C1 segment of cervical spinal cord (tissue), 14 donors: Measurements from ENCODE around the gene PSMB5.

Experiments
- DNase-seq, 14 donors: peaks; one replicate each; lab custom pipeline; 2025; lab: John Stamatoyannopoulos, UW

Gene PSMB5

DNA sequence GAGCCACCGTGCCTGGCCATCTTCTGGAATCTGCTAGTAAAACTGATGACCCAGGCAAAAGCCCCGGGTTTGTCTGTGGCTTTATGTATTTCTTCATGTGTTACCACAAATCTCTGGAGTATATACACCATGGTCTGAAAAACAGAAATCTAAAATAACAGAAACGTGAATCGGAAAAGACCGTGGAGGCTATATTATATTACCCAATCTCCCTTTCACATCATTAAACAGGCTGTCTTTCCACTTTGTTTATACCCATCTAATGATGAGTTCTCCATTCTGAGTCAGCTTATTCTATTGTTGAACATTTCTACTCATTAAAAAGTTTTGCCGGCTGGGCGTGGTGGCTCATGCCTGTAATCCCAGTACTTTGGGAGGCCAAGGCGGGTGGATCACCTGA lies 42.8 kb downstream of the PSMB5 start:
- no peak for DNase-seq

- DNase-seq, result no peak
Measured at GRCh38 chr14:22987291-22987690, 47.4 kb downstream of the PSMB5 start.

GRCh38 chr14:22986508-22987054 lies 48.1 kb downstream of the PSMB5 start:
- DNase-seq, result peak in 12 of 14 donors; percentile 21 to 79 (median 66)

GRCh38 chr14:22985894-22986507 lies 48.7 kb downstream of the PSMB5 start:
- no peak for DNase-seq

GRCh38 chr14:22984959-22985658 lies 49.6 kb downstream of the PSMB5 start:
- no peak for DNase-seq

DNA sequence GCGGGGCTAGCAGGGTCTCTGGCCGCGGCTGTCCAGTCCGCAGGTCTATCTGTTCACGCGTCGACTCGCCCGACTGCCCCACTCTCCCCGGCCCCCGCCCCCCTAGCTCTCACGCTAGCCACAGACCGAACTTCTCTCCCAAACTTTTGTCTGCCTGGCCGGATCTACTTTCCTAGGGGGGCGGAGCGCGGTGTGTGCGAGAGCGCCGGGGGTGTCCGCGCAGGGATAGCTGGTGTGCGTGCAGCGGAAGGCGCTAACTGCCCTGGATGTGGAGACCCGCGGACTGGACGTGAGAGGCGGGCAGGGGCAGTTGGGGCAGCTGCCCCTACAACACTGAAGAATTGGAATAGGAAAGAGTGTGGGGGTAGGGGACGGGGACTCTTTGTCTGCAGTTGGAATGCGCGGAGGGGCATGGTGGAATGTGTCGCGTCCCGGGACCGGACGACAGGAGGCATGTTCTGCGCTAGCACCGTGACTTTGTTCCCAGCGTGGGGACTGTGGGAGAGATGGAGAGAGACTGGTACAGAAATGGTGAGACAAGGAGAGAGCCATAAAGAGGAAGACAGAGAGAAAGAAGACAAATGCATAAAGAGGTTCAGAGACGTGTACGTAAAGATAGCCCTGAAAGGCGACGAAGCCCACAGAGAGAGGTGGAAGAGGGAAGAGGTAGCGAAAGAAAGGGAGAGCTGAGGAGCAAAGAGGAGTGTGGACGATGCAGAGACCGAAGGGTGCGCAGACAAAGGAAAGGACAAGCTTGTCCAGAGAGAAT lies 52.0 kb downstream of the PSMB5 start, which contains the start of gene AJUBA:
AJUBA (minus strand) TSS at position 75 of the 769 bp plus-strand sequence. CDS start 285 bp downstream, outside the sequence.
- peak in 11 of 14 donors; percentile 7 to 54 (median 38) for DNase-seq

GRCh38 chr14:22981876-22982476 lies 52.7 kb downstream of the PSMB5 start:
- DNase-seq, result no peak

- no peak for DNase-seq
Measured at GRCh38 chr14:22981090-22981875, 53.4 kb downstream of the PSMB5 start.

DNA sequence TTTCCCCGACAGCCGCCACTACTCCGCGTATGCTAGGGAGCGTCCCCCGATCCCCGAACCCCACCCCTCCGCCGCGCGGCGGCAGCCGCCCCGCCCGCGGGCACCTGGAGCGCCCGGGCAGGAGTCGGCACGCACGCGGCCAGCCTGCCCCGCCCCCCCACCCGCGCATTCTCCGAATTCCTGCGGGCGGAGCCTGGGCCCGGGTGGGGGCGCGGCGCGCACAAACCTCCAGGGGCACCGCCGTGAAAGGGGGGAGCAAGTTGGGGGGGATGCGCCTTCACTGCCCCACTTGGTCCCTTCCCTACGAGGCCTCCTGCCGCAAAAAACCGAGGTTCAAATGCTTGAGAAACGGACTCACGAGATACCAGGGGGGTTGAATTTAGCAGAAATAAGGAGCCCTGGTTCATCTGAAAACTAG lies 54.0 kb downstream of the PSMB5 start:
- DNase-seq, result no peak

DNA sequence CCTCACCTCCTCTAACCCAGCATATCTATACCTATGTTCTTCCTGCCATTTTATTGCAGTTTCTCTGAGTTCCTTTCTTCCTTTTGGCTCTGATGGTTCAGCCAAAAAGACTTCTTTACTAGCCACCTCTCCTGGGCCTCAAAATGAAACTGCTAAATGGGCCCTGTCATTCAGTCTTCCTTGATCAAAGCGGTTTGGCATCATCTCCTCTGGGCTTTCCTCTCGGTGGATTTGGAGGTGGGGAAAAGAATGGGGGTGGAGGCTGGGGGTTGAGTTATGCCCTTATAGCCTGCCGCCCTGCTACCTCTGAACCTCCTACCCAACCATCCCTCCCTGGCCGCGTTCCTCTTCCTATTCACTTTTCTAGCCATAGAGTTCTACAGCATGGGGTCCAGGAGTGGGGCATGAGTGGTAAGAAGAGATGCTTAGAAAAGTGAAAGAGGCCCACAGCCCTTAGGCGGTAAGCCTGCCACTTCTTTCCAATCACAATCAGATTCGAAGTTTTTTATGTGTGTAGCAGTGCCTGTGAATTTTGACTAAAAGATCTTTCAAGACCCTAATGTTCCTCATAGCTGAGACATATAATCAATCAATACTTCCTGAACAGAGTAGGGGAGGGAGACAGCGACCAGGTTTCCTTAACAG lies 54.8 kb downstream of the PSMB5 start:
- no peak for DNase-seq

- DNase-seq, result no peak
Measured at GRCh38 chr14:22978981-22979671, 55.6 kb downstream of the PSMB5 start.

DNA sequence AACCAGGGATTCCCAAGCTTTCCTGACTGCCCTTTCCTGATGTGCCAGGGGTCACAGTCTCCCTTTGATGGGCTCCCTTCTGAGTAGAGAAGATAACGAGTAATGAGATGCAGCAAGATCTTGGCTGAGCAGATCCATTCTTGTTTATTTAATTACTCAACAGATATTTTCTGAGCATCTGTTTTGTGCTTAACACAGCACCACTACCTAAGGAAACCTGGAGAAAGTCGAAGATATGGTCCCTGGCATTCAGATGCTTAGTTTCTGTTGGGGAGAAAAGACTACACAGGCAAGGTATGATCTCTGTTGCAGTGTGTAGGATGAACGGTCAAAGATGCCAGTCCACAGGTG lies 56.2 kb downstream of the PSMB5 start:
- no peak for DNase-seq

GRCh38 chr14:22977684-22978486 lies 56.8 kb downstream of the PSMB5 start:
- DNase-seq, result no peak

DNA sequence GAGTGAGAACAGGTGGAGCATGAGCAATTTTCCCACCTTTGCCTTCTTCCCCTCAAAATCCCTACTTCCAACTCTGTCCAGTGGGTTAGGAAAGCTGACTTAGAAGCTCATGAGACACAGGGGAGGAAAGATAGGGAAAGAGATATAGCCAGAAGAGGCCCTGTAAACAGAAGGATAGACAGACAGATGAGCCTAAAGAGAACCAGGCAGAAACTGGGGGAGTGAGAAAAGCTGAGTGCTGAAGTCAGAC lies 57.3 kb downstream of the PSMB5 start:
- no peak for DNase-seq

GRCh38 chr14:22976620-22977433 lies 57.9 kb downstream of the PSMB5 start:
- DNase-seq, result no peak
